ENCODE results near the gene MAGOHB.

MAGOHB gene

GRCh38 chr12:10554756-10555481, 58.5 kb downstream of the MAGOHB start:
- Mint-ChIP-seq H3K4me1 (ENCODE audit: low read depth) (peaks cover 51% of the 10 kb centered on the region), H3K4me3 (peak overlapping the region; percentile 80), H3K27me3 (peaks cover 3% of the 10 kb centered on the region), H3K9me3 (no peaks in the 10 kb centered on the region), H3K27ac (peak overlapping the region; percentile 86), H3K36me3 (ENCODE audit: low read depth) (peaks cover 27% of the 10 kb centered on the region)
- peak; percentile 43 for DNase-seq

DNA sequence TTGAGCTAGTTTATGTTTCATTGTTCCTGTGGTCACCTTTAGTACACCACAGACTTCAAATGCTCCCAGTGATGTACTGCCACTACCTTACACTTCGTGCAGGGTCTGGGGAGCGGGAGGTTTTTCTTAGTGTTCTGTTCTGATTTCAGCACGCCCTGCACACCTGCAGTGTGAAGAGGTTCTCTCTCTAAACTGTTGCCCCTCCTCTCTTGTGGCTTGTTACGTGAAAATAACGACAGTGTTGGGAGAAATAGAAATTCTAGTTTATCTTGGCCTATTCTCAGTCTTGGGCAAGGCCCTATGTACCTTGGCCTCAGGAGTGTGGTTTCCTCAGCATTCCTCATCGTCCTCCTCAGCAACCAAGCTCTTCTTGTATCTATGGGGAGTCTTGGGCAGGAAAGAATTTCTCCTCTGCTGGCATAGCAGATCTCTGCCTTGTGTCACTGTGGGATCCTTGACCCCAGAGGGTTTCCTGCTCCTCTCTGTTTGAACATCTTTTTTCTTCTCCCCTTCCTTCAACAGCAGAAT, 59.1 kb downstream of the MAGOHB start:
- no peak for DNase-seq
- H3K27ac Mint-ChIP-seq: peak overlapping the region; percentile 86
- H3K4me1 Mint-ChIP-seq (ENCODE audit: low read depth): peaks cover 48% of the 10 kb centered on the region
- no peaks in the 10 kb centered on the region for H3K9me3 Mint-ChIP-seq
- H3K4me3 Mint-ChIP-seq: peak overlapping the region; percentile 80
- peaks cover 3% of the 10 kb centered on the region for H3K27me3 Mint-ChIP-seq
- H3K36me3 Mint-ChIP-seq (ENCODE audit: low read depth): peaks cover 27% of the 10 kb centered on the region

Measured in activated T-cell treated with anti-CD3 and anti-CD28 coated beads, Interleukin-2, amount 50 U/mL, for 24 hours (primary cell).